ENCODE data around the gene HOXA5. TPM values are rescaled to one million over a fixed set of nuclear protein-coding genes. Genes with fewer than 3 reads are reported as not detected.

HOXA5 gene
- total and polyA plus RNA-seq, 11 donors = 0.07 to 2.8 (median 0.36) TPM; not detected in 7

DNA sequence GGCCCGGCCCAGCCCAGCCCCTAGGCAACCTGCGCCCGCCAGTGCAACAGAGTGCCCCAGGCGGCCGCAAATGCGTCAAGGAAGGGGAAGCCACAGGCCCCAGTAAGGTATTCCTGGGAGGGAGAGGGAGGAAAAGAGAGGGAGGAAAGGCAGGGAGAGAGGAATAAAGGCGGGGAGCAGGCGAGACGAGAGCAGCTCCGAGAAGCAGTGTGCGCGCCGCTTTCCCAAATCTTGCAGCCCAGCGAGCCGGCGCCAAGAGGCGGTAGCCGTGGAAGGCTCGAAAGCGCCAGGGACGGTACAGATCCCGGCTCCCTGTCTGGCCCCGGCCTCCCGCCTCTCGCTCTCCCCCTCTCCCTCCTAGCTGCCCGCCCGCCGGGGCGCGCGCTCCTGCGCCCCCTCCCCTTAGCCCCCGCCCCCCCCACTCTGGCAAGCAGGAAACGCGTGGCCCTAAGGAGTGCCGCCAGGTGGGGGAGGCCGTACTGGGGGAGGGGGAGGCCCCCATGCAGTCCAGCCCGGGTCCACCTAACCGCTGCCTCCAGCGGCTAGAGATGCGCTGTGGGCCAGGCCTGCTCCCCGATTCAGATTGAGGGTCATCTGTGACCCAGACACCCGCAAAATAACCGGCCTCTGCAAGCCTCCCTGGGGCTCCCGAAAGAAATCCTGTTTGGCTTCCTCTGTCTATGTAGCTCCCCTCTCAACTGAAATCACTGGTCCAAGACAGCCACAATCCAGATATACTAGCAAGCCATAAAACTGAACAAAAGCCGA lies 26.4 kb upstream of the HOXA5 start:
- H3K27ac ChIP-seq = peak overlapping the region in 1 of 12 donors; percentile 91
- TF ChIP-seq POLR2A (IDR thresholded peaks at IDR 0.05) = no peak
- TF ChIP-seq, protein P1, sequence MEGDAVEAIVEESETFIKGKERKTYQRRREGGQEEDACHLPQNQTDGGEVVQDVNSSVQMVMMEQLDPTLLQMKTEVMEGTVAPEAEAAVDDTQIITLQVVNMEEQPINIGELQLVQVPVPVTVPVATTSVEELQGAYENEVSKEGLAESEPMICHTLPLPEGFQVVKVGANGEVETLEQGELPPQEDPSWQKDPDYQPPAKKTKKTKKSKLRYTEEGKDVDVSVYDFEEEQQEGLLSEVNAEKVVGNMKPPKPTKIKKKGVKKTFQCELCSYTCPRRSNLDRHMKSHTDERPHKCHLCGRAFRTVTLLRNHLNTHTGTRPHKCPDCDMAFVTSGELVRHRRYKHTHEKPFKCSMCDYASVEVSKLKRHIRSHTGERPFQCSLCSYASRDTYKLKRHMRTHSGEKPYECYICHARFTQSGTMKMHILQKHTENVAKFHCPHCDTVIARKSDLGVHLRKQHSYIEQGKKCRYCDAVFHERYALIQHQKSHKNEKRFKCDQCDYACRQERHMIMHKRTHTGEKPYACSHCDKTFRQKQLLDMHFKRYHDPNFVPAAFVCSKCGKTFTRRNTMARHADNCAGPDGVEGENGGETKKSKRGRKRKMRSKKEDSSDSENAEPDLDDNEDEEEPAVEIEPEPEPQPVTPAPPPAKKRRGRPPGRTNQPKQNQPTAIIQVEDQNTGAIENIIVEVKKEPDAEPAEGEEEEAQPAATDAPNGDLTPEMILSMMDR (IDR thresholded peaks at IDR 0.05) = no peak
- DNase-seq (peak in 2 of 5 donors; percentile 17 to 56), ATAC-seq (no peak)
- H3K4me1 ChIP-seq = peaks cover 0 to 63% (median 21%) of the 10 kb centered on the region in 12 donors
- WGBS, 4 donors = 2 to 7% (median 5%) methylated on average over 25 to 46 of the region's 46 CpGs
- peak overlapping the region in 1 of 12 donors; percentile 12 for H3K4me3 ChIP-seq
- H3K9me3 ChIP-seq = no peaks in the 10 kb centered on the region
- no peaks in the 10 kb centered on the region for H3K36me3 ChIP-seq
- intact Hi-C loops (cut with DNase I) = loop anchor here in 8 of 10 donors (10.0 kb wide), 6 partner anchors 805 to 1315 kb away; no protein-coding TSS in a partner anchor
- H3K27me3 ChIP-seq = peaks cover 91 to 100% (median 99%) of the 10 kb centered on the region in 9 donors

DNA sequence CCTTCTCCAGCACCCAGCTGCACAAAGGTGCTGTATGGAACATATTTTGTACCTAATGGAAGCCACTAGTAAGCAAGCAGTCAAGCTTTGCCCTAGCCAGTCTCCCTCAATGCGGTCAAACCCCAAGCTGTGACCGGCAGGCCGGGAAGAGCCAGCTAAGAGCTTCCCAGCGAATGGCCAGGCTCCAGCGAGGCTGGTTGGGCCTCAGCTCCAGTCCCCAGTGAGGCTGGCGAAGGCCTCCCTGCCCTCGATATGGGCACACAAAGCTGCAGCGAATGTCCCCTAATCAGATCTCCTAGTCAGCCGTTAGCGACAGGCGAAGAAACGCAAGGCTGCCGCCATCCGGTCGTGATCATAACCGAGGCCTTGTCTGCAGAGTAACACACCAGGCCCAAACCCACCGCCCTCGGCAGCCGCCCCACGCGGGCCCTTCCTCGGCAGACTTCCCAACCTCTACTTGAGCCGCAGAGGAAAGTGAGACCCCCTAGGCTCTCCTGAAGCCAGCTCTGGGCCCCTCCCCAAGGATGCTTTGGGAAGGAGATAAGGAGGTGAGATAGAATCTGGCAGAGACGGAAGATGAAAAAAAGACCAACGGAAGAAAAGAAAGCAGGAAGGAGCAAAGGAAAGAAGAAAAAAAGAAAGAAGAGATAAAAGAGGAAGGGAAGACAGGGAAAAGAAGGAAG lies 24.9 kb upstream of the HOXA5 start:
- Histone ChIP-seq H3K9me3 (no peaks in the 10 kb centered on the region), H3K27ac (peak overlapping the region in 1 of 12 donors; percentile 91), H3K27me3 (peaks cover 90 to 100% (median 99%) of the 10 kb centered on the region in 9 donors), H3K4me3 (no peak overlapping the region), H3K36me3 (no peaks in the 10 kb centered on the region), H3K4me1 (peaks cover 0 to 63% (median 16%) of the 10 kb centered on the region in 12 donors)
- intact Hi-C loops (cut with DNase I) = loop anchor here in 7 of 10 donors (10.0 kb wide), 6 partner anchors 804 to 1314 kb away; no protein-coding TSS in a partner anchor
- DNase-seq = peak in 2 of 5 donors; percentile 1 to 49
- WGBS, 4 donors = 13 to 23% (median 19%) methylated on average over 15 to 25 of the region's 25 CpGs
- no peak for ATAC-seq
- TF ChIP-seq, protein P1 (IDR thresholded peaks at IDR 0.05) = no peak
- no peak for TF ChIP-seq POLR2A (IDR thresholded peaks at IDR 0.05)

- 18 to 31% (median 26%) methylated on average over 4 of the region's 4 CpGs for WGBS, 4 donors
- Histone ChIP-seq H3K27ac (peak overlapping the region in 1 of 12 donors; percentile 91), H3K4me3 (no peak overlapping the region), H3K36me3 (no peaks in the 10 kb centered on the region), H3K4me1 (peaks cover 0 to 58% (median 11%) of the 10 kb centered on the region in 12 donors), H3K27me3 (peaks cover 87 to 100% (median 99%) of the 10 kb centered on the region in 9 donors), H3K9me3 (no peaks in the 10 kb centered on the region)
- DNase-seq = no peak
- TF ChIP-seq POLR2A (IDR thresholded peaks at IDR 0.05) = no peak
- TF ChIP-seq, protein P1 (IDR thresholded peaks at IDR 0.05) = no peak
- intact Hi-C loops (cut with DNase I) = loop anchor here in 7 of 10 donors (10.0 kb wide), 6 partner anchors 803 to 1313 kb away; no protein-coding TSS in a partner anchor
- no peak for ATAC-seq
Measured at GRCh38 chr7:27167916-27168264, 24.4 kb upstream of the HOXA5 start.

Measured in heart left ventricle (tissue), 16 donors.